HepG2 (cell line): ENCODE results near the gene WNT7B. TPM values are rescaled to one million over a fixed set of nuclear protein-coding genes. Genes with fewer than 3 reads are reported as not detected.

Experiments used
- ATAC-seq: fragments of 200-7000 bp; cut with Tn5 transposase; 3 replicates; pipeline ENCODE4 v1.9.1; 2020; ENCODE audit warnings: mild to moderate bottlenecking, moderate library complexity
- BruUV-seq: library from RNA; stranded (reverse); fragments of 400-500 nt; replicated peaks from 2 replicates; lab custom pipeline; 2021; lab: Mats Ljungman, UMichigan
- CTCF ChIA-PET: fragments of 300-600 bp; formaldehyde crosslinking; extraction: SDS; loops from one replicate; lab custom pipeline; 2021; ENCODE audit warnings: low total read pairs, inconsistent platforms, low intra/inter-chr PET ratio; lab: Yijun Ruan, JAX
- POLR2A ChIA-PET: fragments of 350-600 bp; sonication (Branson Sonifier 250); formaldehyde crosslinking; loops from one replicate; lab custom pipeline; 2020; ENCODE audit warnings: antibody characterized with exemption, inconsistent platforms; lab: Yijun Ruan, JAX
- DNase-seq: peaks from one replicate; pipeline ENCODE4 v3.0.0-alpha.2; 2015; ENCODE audit warnings: low spot score
- FAIRE-seq: peaks from 3 replicates; lab custom pipeline; 2011; peaks lifted over from hg19 to GRCh38; lab: Jason Lieb, UNC
- H2AFZ ChIP-seq: one replicate; pipeline ENCODE4 v1.6.1; 2011; ENCODE audit warnings: low read length, inconsistent platforms
- H3K27ac ChIP-seq: fragments of 300-600 bp; 3 replicates; pipeline ENCODE4 v1.8.0; 2011; ENCODE audit warnings: mixed run types, mild to moderate bottlenecking, mixed read lengths, low read length, inconsistent platforms; ENCODE audit not compliant: insufficient read depth; ENCODE audit errors: extremely low read length
- H3K27me3 ChIP-seq, 2 experiments: fragments of 200-600 bp in 1 of 2; 2 replicates in 1 of 2; 3 replicates in 1 of 2; pipeline versions ENCODE4 v1.6.0 to v1.8.0; 2011; ENCODE audit warnings: low read length in 2 of 2, mild to moderate bottlenecking in 2 of 2, moderate library complexity in 2 of 2, inconsistent platforms in 1 of 2; ENCODE audit not compliant: insufficient read depth in 2 of 2, control insufficient read depth in 1 of 2
- H3K36me3 ChIP-seq, 2 experiments: fragments of 200-600 bp in 1 of 2; replicated peaks in 1 of 2; 2 replicates in 1 of 2; 3 replicates in 1 of 2; pipeline versions ENCODE4 v1.5.1 to v1.8.0; 2011; ENCODE audit warnings: low read length in 2 of 2, inconsistent platforms in 1 of 2; ENCODE audit not compliant: insufficient read depth in 2 of 2, control insufficient read depth in 1 of 2
- H3K4me1 ChIP-seq: 2 replicates; pipeline ENCODE4 v1.5.1; 2012; ENCODE audit warnings: low read length, inconsistent platforms; ENCODE audit not compliant: insufficient read depth
- H3K4me2 ChIP-seq: 2 replicates; pipeline ENCODE4 v1.6.0; 2011; ENCODE audit warnings: low read depth, low read length, inconsistent platforms
- H3K4me3 ChIP-seq, 3 experiments: fragments of 200-600 bp in 1 of 3; sonication (generic), shearing (Covaris generic) in 1 of 3; replicated peaks in 1 of 3; 2 replicates each; pipeline ENCODE4 v1.5.1; 2011 to 2016; ENCODE audit warnings: low read length in 3 of 3, inconsistent platforms in 2 of 3, low read depth in 2 of 3, mild to moderate bottlenecking in 2 of 3, control low read depth in 1 of 3, mixed read lengths in 1 of 3; ENCODE audit not compliant: insufficient read depth in 1 of 3
- H3K79me2 ChIP-seq: one replicate; pipeline ENCODE4 v1.6.1; 2011; ENCODE audit warnings: low read length, inconsistent platforms; ENCODE audit not compliant: insufficient read depth
- H3K9ac ChIP-seq: 2 replicates; pipeline ENCODE4 v1.6.0; 2011; ENCODE audit warnings: mild to moderate bottlenecking, low read depth, low read length, inconsistent platforms; ENCODE audit not compliant: insufficient read depth
- H3K9me3 ChIP-seq: 2 replicates; pipeline ENCODE4 v1.5.1; 2012; ENCODE audit warnings: mild to moderate bottlenecking, low read length
- H4K20me1 ChIP-seq: 2 replicates; pipeline ENCODE4 v1.6.0; 2011; ENCODE audit warnings: inconsistent platforms, mild to moderate bottlenecking, low read length, moderate library complexity; ENCODE audit not compliant: insufficient read depth
- DNMT1 ChIP-seq: sonication (generic); formaldehyde crosslinking; IDR thresholded peaks from 2 replicates; pipeline ENCODE4 v1.5.1; 2020; ENCODE audit warnings: mild to moderate bottlenecking, missing genetic modification reagents
- KLF16 ChIP-seq, 2 experiments: sonication (generic) in 1 of 2; formaldehyde crosslinking in 1 of 2; IDR thresholded peaks; 2 replicates each; pipeline versions ENCODE4 v1.6.1 to v1.8.0; 2016 to 2023; ENCODE audit warnings: missing genetic modification reagents in 2 of 2, missing compliant biosample characterization in 1 of 2
- SMAD1 ChIP-seq: sonication (generic); formaldehyde crosslinking; IDR thresholded peaks from 2 replicates; pipeline ENCODE4 v1.4.0; 2020; ENCODE audit warnings: missing genetic modification reagents, low read depth, mild to moderate bottlenecking, borderline replicate concordance
- ZNF138 ChIP-seq: sonication (generic); formaldehyde crosslinking; IDR thresholded peaks from 2 replicates; pipeline ENCODE4 v1.5.0; 2020; ENCODE audit warnings: mild to moderate bottlenecking, low read depth, missing genetic modification reagents
- ZNF354B ChIP-seq: sonication (generic); formaldehyde crosslinking; IDR thresholded peaks from 2 replicates; pipeline ENCODE4 v1.8.0; 2022; ENCODE audit warnings: mild to moderate bottlenecking, missing genetic modification reagents
- ZNF746 ChIP-seq: sonication (generic); formaldehyde crosslinking; IDR thresholded peaks from 2 replicates; pipeline ENCODE4 v1.8.0; 2022; ENCODE audit warnings: mild to moderate bottlenecking, missing genetic modification reagents
- ZNF891 ChIP-seq: sonication (generic); formaldehyde crosslinking; IDR thresholded peaks from 2 replicates; pipeline ENCODE4 v1.5.0; 2020; ENCODE audit warnings: mild to moderate bottlenecking, missing genetic modification reagents
- ZSCAN9 ChIP-seq: IDR thresholded peaks from 2 replicates; pipeline ENCODE4 v1.6.1; 2016; ENCODE audit warnings: borderline replicate concordance
- WGBS: methylation state at CpG from one replicate; pipeline ENCODE4 v1.1.6; 2017; ENCODE audit warnings: low lambda C conversion rate; 5-methylcytosine and 5-hydroxymethylcytosine counted together
- in situ Hi-C: cut with HindIII; loops from 2 replicates; pipeline ENCODE4 v1.10.0; 2017; ENCODE audit warnings: low pct_unique_long_range_greater_than_20kb; ENCODE audit not compliant: extremely low pct_ligation_motif_present
- intact Hi-C: fragments of 100-400 bp; cut with micrococcal nuclease; formaldehyde crosslinking; loops from one replicate; pipeline ENCODE4 v1.10.0; 2022; ENCODE audit not compliant: unreplicated experiment
- polyA plus RNA-seq, 8 experiments: library from polyadenylated mRNA; depleted of rRNA in 3 of 8; stranded (reverse) in 7 of 8; unstranded in 1 of 8; fragments of >200 nt; fragmentation: Illumina TruSeq in 4 of 8; extraction: Trizol in 4 of 8; gene quantifications; 2 replicates each; pipeline versions ENCODE4 v1.2.1 to v1.2.3, GENCODE V29; 2011 to 2016; ENCODE audit warnings: low read depth in 4 of 8, missing spikeins in 1 of 8, mixed read lengths in 1 of 8; ENCODE audit not compliant: insufficient read depth in 1 of 8
- total RNA-seq, 5 experiments: library from RNA; depleted of rRNA; stranded (reverse); fragments of >200 nt; fragmentation: Illumina TruSeq; extraction: Trizol; gene quantifications; 2 replicates each; pipeline ENCODE4 v1.2.3, GENCODE V29; 2016; ENCODE audit warnings: low read depth in 1 of 5
- TF ChIP-seq, protein P1 (sequence below): IDR thresholded peaks from 2 replicates; pipeline ENCODE4 v1.6.1; 2016; ENCODE audit warnings: missing compliant biosample characterization, missing genetic modification reagents, borderline replicate concordance
- TF ChIP-seq, protein P2 (sequence below): sonication (generic); formaldehyde crosslinking; IDR thresholded peaks from 2 replicates; pipeline ENCODE4 v1.8.0; 2022; ENCODE audit warnings: mild to moderate bottlenecking, missing genetic modification reagents; ENCODE audit not compliant: insufficient replicate concordance
- TF ChIP-seq, protein P3 (sequence below): sonication (generic); formaldehyde crosslinking; conservative IDR thresholded peaks from 2 replicates; pipeline ENCODE4 v1.8.0; 2022; ENCODE audit warnings: mild to moderate bottlenecking, moderate library complexity, missing genetic modification reagents

WNT7B gene
- total and polyA plus RNA-seq, 2 of the 13 experiments (the other 11 are each of a cell fraction or from before 2014, with no cell fraction given): 0.09 TPM; not detected in 1

DNA sequence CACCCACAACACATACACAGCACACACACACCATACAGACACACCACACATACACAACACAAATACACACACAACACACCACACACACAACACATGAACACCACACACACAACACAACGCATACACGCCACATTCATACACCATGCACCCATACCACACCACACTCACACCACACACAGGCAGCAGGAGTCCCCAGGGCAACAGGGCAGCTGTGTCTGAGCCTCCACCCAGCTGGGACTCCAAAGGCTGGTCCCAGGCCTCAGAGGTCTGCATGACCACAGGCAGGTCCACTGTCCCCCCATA, 3.3 kb upstream of the WNT7B start:
- ChIA-PET CTCF (no interaction called here), POLR2A (no interaction called here)
- Histone ChIP-seq H3K79me2 (no peaks in the 10 kb centered on the region), H3K4me1 (peaks cover 20% of the 10 kb centered on the region), H3K4me3 (no peak overlapping the region), H3K9me3 (no peaks in the 10 kb centered on the region), H3K27ac (no peak overlapping the region), H3K36me3 (no peaks in the 10 kb centered on the region), H4K20me1 (peaks cover 8% of the 10 kb centered on the region), H2AFZ (no peak overlapping the region), H3K4me2 (no peak overlapping the region), H3K9ac (no peak overlapping the region), H3K27me3 (peaks cover 8 to 22% of the 10 kb centered on the region in 2 experiments)
- intact Hi-C loops: no loop called here
- WGBS: 96% methylated on average over 2 of the region's 2 CpGs
- no peak for DNase-seq
- no peak for ATAC-seq
- no TSS peak for BruUV-seq
- FAIRE-seq: no peak
- in situ Hi-C loops: no loop called here
- TF ChIP-seq DNMT1 (no peak), KLF16 (CRISPR knock-in tag; IDR thresholded peaks at IDR 0.05) (0 out of 4 replicates have a peak, but pooled peaks of 1 of the 2 experiments have one; percentile 36)

DNA sequence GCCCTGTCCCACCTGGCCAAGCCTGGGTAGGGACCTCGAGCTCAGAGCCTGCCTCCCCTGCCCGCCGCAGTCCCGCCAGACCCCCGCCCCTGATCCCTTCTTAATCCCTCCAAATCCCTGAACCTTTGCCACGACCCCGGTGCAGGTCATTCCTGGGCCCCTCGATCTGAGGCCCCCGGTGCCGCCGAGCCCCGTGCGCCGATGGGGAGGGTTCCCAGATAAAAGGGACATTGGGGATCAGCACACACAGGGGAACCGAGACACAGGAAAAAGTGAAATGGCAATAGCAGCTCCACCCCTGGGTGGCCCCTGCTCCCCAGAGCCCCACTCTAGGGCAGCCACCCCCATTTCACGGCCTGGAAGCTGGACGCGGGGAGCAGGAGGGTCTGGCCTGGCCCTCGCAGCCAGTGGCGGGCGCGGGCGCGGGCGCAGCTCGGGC, 1.3 kb upstream of the WNT7B start:
- in situ Hi-C loops: no loop called here
- Histone ChIP-seq H3K27ac (no peak overlapping the region), H3K36me3 (no peaks in the 10 kb centered on the region), H3K9me3 (no peaks in the 10 kb centered on the region), H3K4me1 (peaks cover 20% of the 10 kb centered on the region), H3K9ac (no peak overlapping the region), H3K79me2 (no peaks in the 10 kb centered on the region), H3K27me3 (peaks cover 15 to 41% of the 10 kb centered on the region in 2 experiments), H3K4me2 (peak overlapping the region; percentile 81; the same call in 1 of the 2 replicates), H2AFZ (no peak overlapping the region), H3K4me3 (peak overlapping the region in 2 of 3 experiments; percentile 55 to 75; a peak in 1 of 6 replicates), H4K20me1 (peaks cover 11% of the 10 kb centered on the region)
- FAIRE-seq: no peak
- no peak for ATAC-seq
- WGBS: 8% methylated on average over 11 of the region's 26 CpGs
- intact Hi-C loops: no loop called here
- DNase-seq: no peak
- ChIA-PET POLR2A (no interaction called here), CTCF (no interaction called here)
- no TSS peak for BruUV-seq
- TF ChIP-seq, protein P1, sequence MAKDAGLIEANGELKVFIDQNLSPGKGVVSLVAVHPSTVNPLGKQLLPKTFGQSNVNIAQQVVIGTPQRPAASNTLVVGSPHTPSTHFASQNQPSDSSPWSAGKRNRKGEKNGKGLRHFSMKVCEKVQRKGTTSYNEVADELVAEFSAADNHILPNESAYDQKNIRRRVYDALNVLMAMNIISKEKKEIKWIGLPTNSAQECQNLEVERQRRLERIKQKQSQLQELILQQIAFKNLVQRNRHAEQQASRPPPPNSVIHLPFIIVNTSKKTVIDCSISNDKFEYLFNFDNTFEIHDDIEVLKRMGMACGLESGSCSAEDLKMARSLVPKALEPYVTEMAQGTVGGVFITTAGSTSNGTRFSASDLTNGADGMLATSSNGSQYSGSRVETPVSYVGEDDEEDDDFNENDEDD: 0 out of 2 replicates have a peak, but pooled peaks have one; percentile 74
- TF ChIP-seq ZNF746 (no peak), ZNF138 (CRISPR knock-in tag) (0 out of 2 replicates have a peak, but pooled peaks have one; percentile 7), ZNF354B (CRISPR knock-in tag) (peak; percentile 12; the same call in 1 of the 2 replicates), ZSCAN9 (no peak), ZNF891 (peak; percentile 62; the same call in 1 of the 2 replicates), SMAD1 (CRISPR knock-in tag) (0 out of 2 replicates have a peak, but pooled peaks have one; percentile 12)
- TF ChIP-seq, protein P2, sequence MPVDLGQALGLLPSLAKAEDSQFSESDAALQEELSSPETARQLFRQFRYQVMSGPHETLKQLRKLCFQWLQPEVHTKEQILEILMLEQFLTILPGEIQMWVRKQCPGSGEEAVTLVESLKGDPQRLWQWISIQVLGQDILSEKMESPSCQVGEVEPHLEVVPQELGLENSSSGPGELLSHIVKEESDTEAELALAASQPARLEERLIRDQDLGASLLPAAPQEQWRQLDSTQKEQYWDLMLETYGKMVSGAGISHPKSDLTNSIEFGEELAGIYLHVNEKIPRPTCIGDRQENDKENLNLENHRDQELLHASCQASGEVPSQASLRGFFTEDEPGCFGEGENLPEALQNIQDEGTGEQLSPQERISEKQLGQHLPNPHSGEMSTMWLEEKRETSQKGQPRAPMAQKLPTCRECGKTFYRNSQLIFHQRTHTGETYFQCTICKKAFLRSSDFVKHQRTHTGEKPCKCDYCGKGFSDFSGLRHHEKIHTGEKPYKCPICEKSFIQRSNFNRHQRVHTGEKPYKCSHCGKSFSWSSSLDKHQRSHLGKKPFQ (CRISPR knock-in tag): peak; percentile 16
- TF ChIP-seq, protein P3, sequence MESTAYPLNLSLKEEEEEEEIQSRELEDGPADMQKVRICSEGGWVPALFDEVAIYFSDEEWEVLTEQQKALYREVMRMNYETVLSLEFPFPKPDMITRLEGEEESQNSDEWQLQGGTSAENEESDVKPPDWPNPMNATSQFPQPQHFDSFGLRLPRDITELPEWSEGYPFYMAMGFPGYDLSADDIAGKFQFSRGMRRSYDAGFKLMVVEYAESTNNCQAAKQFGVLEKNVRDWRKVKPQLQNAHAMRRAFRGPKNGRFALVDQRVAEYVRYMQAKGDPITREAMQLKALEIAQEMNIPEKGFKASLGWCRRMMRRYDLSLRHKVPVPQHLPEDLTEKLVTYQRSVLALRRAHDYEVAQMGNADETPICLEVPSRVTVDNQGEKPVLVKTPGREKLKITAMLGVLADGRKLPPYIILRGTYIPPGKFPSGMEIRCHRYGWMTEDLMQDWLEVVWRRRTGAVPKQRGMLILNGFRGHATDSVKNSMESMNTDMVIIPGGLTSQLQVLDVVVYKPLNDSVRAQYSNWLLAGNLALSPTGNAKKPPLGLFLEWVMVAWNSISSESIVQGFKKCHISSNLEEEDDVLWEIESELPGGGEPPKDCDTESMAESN (CRISPR knock-in tag): no peak
